Urinary bladder (tissue), 4 donors: ENCODE results near the gene SSH2. TPM values are rescaled to one million over a fixed set of nuclear protein-coding genes. Genes with fewer than 3 reads are reported as not detected.

Experiments
- DNase-seq: peaks from one replicate; pipeline ENCODE4 v3.0.0-alpha.2; 2015; ENCODE audit errors: extremely low spot score
- H3K27ac ChIP-seq: one replicate; pipeline ENCODE4 v1.5.1; 2013; ENCODE audit warnings: low read depth, mild to moderate bottlenecking, moderate library complexity
- H3K36me3 ChIP-seq: one replicate; pipeline ENCODE4 v1.6.1; 2013; ENCODE audit warnings: mild to moderate bottlenecking, moderate library complexity; ENCODE audit not compliant: insufficient read depth
- H3K4me1 ChIP-seq: one replicate; pipeline ENCODE4 v1.6.1; 2013; ENCODE audit warnings: mild to moderate bottlenecking, moderate library complexity; ENCODE audit not compliant: insufficient read depth
- H3K4me3 ChIP-seq: one replicate; pipeline ENCODE4 v1.5.1; 2013; ENCODE audit warnings: low read depth, low read length
- WGBS: extraction: QIAGEN DNeasy Blood & Tissue Kit; methylation state at CpG from one replicate; pipeline ENCODE4 v1.1.7; 2013; 5-methylcytosine and 5-hydroxymethylcytosine counted together
- polyA plus RNA-seq: library from polyadenylated mRNA; stranded (reverse); fragments of 200-250 nt; gene quantifications from one replicate; pipeline ENCODE4 v1.2.3, GENCODE V29; 2013
- total RNA-seq: library from RNA; depleted of rRNA; stranded (reverse); fragments of >200 nt; gene quantifications from one replicate; pipeline ENCODE4 v1.2.3, GENCODE V29; 2014
- donor health status: healthy with polysubstance abuse.
- donor health status: healthy.

SSH2 gene
- total and polyA plus RNA-seq, 2 donors = 11.9 to 18.0 TPM

DNA sequence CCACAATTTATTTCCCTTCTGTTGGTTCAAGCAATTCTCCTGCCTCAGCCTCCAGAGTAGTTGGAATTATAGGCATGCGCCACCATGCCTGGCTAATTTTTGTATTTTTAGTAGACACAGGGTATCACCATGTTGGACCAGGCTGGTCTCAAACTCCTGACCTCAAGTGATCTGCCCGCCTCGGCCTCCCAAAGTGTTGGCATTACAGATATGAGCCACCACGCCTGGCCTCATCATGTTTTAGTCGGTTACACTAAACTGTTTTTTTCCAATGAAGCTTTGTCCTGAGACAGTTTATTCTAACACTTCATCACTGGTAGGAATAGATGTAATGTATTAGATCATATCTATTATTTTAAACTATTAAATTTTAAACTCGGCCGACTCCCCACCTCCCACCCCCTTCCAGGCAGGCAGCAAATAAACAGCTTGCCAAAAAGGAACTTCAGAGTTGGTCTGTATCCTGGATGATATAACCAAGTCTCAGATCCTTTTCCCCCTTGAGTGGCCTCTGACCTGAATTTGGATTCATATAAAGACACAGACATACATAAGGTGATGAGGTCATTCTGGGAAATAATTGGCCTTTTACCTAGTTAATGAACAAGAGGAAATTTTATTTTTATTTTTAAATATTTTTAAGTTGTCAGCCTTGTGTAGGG is 288.9 kb downstream of the SSH2 start:
- no peaks in the 10 kb centered on the region for H3K4me1 ChIP-seq

DNA sequence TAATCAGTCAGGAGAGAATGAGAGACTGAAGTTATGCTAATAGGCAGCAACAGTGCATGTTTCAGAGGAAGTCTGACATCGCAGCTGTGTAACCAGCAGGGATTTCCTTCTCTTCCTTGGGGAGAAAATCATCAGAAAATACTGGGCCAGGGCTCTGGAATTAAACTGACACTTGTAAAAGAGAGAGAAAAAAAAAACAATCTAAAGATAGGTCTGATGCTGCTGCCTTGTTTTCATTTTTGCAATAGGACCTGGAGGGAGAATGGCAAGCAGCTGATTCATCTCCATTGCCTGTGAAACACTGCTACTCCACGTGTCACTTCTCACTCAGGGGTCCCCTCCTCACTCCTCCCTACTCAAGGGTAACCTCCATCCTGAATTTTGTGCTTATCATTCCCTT is 289.6 kb downstream of the SSH2 start:
- Histone ChIP-seq H3K36me3 (no peaks in the 10 kb centered on the region), H3K4me1 (no peaks in the 10 kb centered on the region), H3K4me3 (no peak overlapping the region), H3K27ac (peak overlapping the region; percentile 17)
- DNase-seq = no peak
- WGBS = 38% methylated on average over 2 of the region's 2 CpGs

More for the DNA sequence above, 288.9 kb downstream of the SSH2 start:
- no peak for DNase-seq
- Histone ChIP-seq H3K27ac (no peak overlapping the region), H3K4me3 (no peak overlapping the region), H3K36me3 (no peaks in the 10 kb centered on the region)
- 68% methylated on average over 7 of the region's 7 CpGs for WGBS

DNA sequence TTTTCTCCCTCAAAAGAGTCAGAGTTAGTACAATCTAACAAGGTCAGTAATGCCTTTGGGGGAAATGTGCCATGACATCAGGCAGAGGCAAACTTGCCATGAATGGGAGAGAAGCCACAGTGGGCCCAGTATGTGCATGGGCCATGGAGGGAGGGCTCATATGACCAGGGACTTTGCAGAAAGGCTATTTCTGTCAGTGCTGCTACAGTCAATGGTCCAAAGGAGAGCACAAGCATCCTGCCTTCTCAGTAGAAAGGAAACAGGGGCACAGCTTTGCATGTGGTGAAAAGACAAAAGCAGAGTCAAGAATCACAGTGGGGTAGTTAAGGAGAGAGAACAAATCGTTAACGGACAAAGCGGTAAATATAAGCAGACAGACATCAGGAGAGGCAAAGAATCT is 296.1 kb downstream of the SSH2 start:
- Histone ChIP-seq H3K27ac (no peak overlapping the region), H3K4me3 (no peak overlapping the region), H3K4me1 (no peaks in the 10 kb centered on the region), H3K36me3 (peaks cover 3% of the 10 kb centered on the region)
- no peak for DNase-seq
- 96% methylated on average over 3 of the region's 3 CpGs for WGBS

DNA sequence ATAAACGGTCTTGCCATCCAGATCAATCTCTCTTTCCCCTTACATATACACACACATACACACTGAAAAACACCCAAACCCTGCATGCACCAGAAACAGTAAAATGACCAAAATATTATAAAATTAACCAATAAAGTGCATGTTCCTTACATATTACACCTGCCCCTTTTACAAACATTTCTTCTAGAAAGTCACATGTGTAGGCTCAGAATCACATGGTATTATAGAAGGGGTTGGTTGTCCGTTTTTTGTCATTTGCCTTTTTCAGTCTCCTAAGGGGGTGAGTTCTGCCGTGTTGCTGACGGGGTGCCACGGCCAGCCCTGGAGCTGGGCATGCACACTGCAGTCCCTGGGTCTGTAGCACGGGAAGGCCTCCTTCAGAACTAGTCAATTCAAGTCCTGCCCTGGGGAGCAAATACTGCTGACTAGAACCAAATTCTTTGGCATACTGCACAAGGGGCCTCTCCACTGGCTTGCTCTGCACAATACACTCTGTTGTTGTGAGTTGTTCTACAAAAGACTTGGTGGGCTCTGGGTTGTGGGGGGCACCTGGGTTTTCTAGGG is 299.3 kb downstream of the SSH2 start:
- Histone ChIP-seq H3K4me1 (no peaks in the 10 kb centered on the region), H3K27ac (no peak overlapping the region), H3K36me3 (peaks cover 3% of the 10 kb centered on the region), H3K4me3 (no peak overlapping the region)
- WGBS = 89% methylated on average over 6 of the region's 6 CpGs
- DNase-seq = no peak

DNA sequence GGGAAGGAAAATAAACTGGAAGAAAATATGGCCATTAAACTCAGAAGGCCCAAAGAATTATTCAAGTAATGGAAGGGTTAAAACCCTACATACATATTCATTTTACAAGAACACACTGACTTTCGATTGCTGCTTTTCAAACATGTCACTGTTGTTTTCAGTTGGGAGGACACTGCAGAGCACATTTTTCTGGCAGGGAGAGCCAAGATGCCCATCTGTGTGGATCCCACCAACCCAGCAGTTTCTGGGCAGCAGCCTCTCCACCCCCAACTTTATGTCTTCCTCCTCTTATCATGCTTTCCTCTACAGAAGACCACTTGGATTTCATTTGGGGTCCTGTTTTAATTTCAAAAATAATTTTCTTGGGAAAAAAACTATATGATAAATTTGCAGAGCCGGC is 300.2 kb downstream of the SSH2 start:
- Histone ChIP-seq H3K27ac (no peak overlapping the region), H3K4me3 (no peak overlapping the region), H3K36me3 (peaks cover 3% of the 10 kb centered on the region), H3K4me1 (no peaks in the 10 kb centered on the region)
- DNase-seq = no peak
- WGBS = 69% methylated on average over 2 of the region's 2 CpGs

DNA sequence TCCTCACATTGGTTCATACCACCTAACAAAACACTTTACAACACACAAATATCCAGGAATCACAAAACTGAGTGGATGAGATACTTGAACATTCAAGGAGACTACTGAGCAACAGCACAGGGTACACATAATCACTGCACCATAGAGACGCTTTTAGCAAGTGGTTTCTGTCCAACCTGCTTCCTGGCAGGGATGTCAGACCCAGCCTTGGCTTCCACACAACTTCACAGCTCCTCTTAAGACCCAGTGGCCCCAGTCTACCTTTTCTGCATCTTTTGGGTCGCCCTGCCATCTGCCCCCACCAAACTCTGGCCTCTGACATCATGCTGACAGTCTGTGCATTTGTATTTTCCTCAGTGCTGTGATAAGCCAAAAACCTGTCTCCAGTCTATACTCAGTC is 301.4 kb downstream of the SSH2 start:
- Histone ChIP-seq H3K36me3 (peaks cover 3% of the 10 kb centered on the region), H3K4me1 (no peaks in the 10 kb centered on the region), H3K4me3 (no peak overlapping the region), H3K27ac (no peak overlapping the region)
- DNase-seq = no peak
- 80% methylated on average over 2 of the region's 2 CpGs for WGBS

DNA sequence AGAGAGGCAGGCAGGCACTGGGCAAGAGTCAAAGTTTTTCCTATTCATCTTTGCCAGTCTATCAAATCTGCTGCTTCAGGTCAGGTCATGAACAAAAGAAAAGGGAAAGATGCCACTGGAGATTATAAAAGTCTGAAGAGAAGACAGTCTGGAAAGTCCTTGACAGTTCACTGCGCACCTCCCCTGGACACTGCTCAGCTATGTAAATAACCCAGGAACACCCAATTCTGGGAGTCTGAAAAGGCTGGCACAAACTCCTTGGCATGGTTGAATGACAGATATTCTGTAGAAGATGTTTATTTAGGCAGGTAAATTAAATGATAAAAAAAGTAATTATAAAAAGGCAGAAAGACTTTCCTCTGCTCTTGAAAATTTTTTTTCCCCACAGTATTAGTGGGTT is 302.1 kb downstream of the SSH2 start:
- DNase-seq = no peak
- no peaks in the 10 kb centered on the region for H3K4me1 ChIP-seq
- WGBS = 96% methylated on average over 1 of the region's 1 CpG
- H3K4me3 ChIP-seq = no peak overlapping the region
- H3K27ac ChIP-seq = no peak overlapping the region
- H3K36me3 ChIP-seq = peaks cover 3% of the 10 kb centered on the region

DNA sequence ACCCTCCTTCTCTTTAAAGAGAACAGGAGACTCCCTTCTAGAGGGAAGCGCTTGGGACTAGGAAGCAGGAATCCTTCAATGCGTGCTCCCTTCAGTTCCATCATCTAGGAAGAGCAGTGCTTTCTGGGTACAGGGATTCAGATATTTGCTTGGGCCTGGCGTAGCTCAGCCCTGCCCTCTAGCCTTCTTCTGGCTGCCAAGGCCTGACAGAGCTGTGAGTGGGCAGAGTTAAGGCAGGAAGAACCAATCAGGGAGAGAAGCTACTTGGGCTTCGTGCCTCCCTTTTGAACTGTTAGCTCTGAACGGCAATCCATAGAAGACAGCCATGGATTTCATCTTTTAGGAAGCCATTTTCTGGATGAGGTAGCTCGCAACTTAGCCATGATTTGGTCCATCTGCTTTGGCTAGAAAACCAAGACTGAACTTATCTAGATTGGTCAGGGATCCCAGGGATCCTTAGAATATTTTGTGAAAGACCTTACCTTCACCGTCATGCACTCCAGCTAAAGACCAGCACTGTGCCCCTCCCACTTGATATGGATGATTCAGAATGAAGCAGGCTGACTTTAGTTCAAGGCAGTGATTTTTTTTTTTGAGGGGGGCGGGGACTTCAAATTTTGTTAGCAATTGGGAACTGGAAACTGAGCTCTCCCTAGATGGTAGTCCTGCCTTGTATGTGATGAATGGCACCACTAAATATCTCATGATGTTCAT is 304.8 kb downstream of the SSH2 start:
- Histone ChIP-seq H3K4me3 (no peak overlapping the region), H3K36me3 (no peaks in the 10 kb centered on the region), H3K27ac (no peak overlapping the region), H3K4me1 (no peaks in the 10 kb centered on the region)
- 77% methylated on average over 8 of the region's 8 CpGs for WGBS
- DNase-seq = no peak

DNA sequence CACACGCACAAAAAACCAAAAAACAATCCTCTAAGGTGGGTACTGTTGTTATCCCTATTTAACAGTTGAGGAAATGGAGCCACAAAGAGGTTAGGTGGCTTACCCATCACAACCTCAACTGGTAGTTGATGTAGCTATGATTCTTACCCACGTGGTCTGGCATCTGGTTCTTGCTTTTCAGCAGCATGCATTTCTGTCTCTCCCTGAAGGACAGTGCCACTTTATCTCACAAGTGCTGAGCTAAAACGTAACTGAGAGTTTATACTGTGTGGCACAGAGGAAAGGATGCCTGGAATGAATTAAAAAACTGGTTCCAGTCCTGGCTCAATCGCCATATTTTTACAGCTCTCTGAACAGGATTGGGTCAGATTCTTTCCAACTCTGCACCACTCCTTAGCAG is 305.4 kb downstream of the SSH2 start:
- 76% methylated on average over 4 of the region's 4 CpGs for WGBS
- Histone ChIP-seq H3K4me3 (no peak overlapping the region), H3K27ac (no peak overlapping the region), H3K36me3 (no peaks in the 10 kb centered on the region), H3K4me1 (no peaks in the 10 kb centered on the region)
- no peak for DNase-seq

DNA sequence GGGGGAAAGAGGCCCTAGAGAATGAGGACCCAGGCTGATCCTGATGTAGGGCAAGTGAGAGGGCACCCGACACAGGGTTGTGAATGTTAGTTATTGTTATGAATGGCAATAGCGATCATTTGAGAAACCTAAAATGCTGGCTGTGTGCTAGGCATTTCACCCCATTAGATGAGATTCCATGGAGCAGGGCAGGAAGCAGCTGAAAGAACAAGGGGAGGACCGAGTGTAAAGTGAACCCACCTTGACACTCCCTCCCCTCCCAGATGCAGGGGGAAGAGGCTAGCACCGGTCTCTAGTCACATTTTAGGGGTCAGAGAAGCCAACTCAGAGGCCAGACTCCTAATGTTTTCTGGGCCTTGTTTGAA is 306.8 kb downstream of the SSH2 start:
- 48% methylated on average over 4 of the region's 4 CpGs for WGBS
- H3K27ac ChIP-seq = no peak overlapping the region
- no peak for DNase-seq
- H3K4me1 ChIP-seq = no peaks in the 10 kb centered on the region
- H3K36me3 ChIP-seq = no peaks in the 10 kb centered on the region
- H3K4me3 ChIP-seq = no peak overlapping the region

DNA sequence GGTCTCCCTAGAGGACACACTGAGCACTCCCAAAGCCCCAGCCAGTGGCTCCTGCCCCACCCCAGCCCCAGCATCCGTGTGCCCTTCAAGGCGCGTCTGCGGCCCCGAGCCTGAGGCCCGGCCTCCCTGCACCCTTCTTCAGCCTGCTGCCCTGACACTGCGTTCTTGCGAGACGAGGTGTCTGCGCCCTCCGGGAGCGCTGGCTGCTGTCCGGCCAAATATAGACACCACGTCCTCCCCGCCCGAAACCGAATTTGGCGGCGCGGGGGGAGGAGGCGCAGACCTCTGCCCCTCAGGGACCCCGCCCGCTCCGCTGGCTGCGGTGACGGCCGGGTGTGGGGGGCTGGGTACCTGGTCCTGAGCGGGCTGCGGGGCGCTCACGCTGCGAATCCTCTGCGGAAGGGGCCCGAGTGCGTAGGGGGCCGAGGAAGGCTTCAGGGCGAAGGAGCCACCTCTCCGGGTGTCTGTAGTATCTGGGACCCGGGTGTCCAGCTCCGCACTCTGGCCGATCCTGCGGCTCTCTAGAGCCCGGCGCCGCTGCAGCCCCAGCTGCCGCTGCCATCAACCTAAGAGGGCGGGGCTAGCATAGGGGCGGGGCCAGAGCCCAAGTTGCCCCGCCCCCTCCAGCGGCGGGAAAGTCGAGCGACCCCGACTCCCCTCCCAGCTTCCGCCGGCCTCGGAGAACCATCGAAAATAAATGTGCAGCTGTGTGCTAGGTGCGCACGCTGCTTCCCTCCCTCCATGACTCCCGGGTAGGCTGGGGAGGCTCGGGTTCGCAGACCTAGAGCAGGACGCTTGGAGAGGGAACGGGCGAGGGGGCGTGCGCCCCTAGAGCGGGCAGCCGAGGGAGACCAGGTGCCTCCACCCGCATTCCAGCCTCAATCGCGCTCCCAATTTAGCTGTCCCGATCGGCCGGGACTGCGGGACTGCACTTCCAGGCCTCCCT is 307.4 kb downstream of the SSH2 start, which contains the start of gene CORO6:
CORO6 (minus strand) TSS at position 576 of the 946 bp plus-strand sequence. CDS start 1,491 bp downstream, outside the sequence.
- Histone ChIP-seq H3K4me3 (peak within 1 kb of the TSS; percentile 53), H3K4me1 (no peaks in the 10 kb centered on the region), H3K36me3 (no peaks in the 10 kb centered on the region), H3K27ac (no peak within 1 kb of the TSS)
- WGBS = 2% methylated on average over 77 of the region's 77 CpGs
- DNase-seq = no peak

DNA sequence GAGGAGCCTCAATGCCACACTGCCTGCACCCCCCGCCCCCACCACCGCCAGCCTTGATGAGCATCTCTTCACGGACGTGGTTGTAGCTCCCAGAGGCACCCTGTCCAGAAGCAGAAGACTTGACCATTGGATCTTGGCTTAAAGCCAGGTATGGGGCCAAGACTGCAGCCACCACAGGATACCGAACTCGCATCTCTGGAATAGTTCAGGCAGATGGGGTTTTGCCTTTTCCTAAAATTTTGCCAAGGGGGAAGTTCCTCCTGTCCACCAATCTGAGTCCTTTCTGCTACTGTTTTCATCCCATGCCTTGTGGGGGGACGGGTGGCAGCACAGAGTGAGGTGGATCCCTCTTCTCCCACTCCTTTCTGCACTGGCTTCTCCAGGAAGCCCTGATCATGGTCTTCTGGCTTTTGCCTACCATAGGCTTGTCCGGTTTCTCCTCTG is 308.3 kb downstream of the SSH2 start:
- 74% methylated on average over 8 of the region's 8 CpGs for WGBS

DNA sequence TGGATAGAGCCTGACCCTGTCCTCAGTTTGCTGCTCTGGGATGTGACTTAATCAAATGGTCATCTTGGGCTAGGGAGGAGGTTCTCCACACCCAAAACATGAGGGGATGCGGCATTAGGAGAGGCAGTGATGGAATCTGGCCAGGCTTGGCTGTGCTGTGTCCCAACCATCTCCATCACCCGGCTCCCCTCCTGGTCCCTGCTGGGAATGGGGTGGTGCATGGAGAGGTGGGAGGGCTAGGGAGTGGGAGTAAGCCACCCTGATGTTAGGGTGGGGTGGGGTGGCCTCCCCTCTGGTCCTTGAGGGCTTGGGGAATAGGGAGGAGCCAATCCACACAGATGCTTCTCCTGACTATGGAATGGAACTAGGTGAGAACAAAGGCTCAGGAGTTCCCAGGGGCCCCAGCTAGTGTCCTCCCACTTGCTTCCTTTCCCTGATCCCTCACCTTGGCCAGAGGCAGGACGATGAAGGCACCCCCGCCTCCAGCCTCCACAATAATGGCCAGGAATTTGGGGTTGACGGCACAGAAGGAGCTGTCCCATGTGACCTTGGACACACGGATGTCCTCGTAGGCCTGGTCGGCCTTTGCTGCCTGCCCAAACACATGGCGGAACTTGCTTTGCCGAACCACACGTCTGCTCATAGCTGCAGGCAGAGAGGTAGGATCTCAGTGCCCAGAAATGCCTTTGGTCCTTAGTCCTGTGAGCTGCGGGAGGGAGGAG is 309.1 kb downstream of the SSH2 start:
- 96% methylated on average over 12 of the region's 12 CpGs for WGBS
- Histone ChIP-seq H3K27ac (no peak overlapping the region), H3K4me1 (no peaks in the 10 kb centered on the region), H3K4me3 (no peak overlapping the region), H3K36me3 (no peaks in the 10 kb centered on the region)
- DNase-seq = no peak

More for the DNA sequence above, 308.3 kb downstream of the SSH2 start:
- DNase-seq = no peak
- no peaks in the 10 kb centered on the region for H3K4me1 ChIP-seq
- no peak overlapping the region for H3K27ac ChIP-seq
- no peak overlapping the region for H3K4me3 ChIP-seq
- no peaks in the 10 kb centered on the region for H3K36me3 ChIP-seq
